Measurements from ENCODE around the gene TCF20. TPM values are rescaled to one million over a fixed set of nuclear protein-coding genes. Genes with fewer than 3 reads are reported as not detected.

TCF20 gene
- 13.3 and 16.9 TPM in 2 replicates for total RNA-seq

DNA sequence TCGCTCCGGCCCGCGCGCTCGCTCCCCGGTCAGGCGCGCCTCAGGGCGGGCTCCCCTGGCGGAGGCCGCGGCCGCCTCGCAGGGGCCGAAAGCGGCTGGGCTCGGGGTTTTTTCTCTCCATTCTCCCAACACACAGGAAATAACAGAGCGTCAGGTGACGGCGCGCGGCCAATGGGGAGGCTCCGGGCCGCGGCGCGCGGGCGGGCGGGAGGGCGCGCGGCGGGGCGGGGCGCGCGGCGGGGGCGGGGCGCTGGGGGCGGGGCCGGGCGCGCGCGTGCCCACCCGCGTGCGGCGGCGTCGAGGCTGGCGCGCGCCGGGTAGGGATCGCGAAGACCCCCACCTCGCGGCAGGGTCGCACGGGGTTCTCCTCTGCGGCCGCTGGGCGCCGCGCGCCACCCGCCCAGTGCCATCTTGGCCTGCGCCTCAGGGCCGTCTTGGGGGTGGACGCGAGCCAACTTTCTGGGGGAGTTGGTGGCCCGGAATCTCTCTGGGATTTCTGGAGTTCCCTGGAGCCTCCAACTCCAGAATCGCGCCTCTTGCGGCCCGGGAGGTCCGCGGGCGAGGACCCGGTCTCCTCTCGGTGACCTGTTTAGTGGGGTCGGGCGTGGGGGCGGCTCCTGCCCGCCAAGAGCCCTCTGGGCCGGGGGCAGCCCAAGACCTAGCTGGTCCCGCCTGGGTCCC, at the start of gene TCF20:
Gene TCF20, minus strand, starts transcription at position 144 of the 681 bp plus-strand sequence. CDS start 55,348 bp downstream, outside the sequence.
- peak; percentile 75 to 86 for DNase-seq (ENCODE audit: low read depth in 2 of 2)

- no peak for DNase-seq (ENCODE audit: low read depth in 2 of 2)
Measured at GRCh38 chr22:42319386-42319785, 48.9 kb upstream of the TCF20 start.

DNA sequence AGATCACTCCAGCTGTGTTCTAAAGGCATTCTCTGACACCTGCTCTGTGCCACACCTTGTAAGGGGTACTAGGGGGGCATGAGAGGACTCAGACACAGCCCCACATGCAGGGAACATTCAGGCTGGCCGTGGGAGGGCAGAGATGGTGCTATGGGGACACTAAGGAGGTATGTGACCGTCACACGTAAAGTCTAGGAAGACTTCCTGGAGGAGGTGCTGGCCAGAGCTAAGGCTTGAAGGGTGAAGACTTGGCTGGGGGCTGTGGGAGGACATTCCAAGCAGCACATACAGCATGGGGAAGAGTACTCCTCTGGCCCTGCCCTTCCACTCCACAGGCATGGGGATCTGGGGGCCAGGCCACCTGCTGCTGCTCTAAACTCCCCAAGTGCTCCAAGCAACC, 48.5 kb upstream of the TCF20 start:
- DNase-seq (ENCODE audit: low read depth in 2 of 2), result no peak

GRCh38 chr22:42317691-42318547, 47.5 kb upstream of the TCF20 start:
- DNase-seq (ENCODE audit: low read depth in 2 of 2), result no peak

DNA sequence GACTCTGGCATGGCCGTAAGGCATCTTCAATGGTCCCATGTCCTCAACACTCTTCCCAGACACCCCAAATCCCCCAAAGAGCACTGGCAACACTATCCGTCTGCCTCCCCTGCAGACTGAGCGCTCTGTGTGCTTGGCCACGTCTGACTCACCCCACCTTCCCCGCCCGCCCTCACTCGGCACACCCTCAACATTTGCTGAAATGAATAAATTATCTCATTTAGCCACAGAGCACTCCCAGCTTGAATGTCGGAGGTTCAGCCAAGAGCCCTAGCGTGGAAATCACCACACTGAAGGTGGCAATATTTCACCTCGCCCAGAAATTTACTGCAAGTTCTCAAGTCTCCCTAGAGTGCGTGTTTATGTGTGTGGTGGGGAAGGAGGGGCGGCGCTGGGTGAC, 46.6 kb upstream of the TCF20 start:
- DNase-seq (ENCODE audit: low read depth in 2 of 2), result no peak

- DNase-seq (ENCODE audit: low read depth in 2 of 2), result no peak
Measured at GRCh38 chr22:42315392-42315756, 44.9 kb upstream of the TCF20 start.

DNA sequence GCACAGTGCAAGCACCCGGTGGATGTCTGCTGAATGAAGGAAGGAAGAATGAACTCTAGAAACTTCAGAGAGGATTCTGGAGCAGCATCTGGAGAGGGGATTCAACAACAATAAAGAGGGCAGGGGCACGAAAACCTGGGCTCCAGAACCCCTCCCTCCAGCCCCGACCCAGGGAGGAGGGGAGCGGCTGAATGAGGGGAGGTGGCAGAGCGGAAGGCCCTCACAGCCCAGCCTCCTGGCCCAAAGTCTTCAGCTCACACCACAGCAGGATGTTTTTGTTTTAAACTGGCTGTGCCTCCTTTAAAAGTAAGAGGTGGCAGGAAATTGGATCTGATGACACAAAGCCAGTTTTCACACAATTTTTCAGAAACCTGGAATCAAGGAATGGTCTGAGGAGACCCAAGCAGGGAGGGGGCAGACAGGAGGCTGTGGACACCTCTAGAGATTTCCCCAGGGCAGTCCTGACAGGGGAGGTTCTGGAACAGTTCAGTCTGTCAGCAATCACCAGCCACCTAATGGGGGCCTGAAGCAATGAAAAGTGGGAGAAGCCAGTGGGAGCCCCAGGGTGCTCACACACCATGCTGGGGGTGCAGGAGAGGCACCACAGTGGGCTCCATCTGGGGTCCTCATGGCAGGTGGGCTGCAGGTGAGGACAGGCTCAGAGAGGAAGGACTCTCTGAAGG, 44.4 kb upstream of the TCF20 start:
- DNase-seq (ENCODE audit: low read depth in 2 of 2), result no peak

DNA sequence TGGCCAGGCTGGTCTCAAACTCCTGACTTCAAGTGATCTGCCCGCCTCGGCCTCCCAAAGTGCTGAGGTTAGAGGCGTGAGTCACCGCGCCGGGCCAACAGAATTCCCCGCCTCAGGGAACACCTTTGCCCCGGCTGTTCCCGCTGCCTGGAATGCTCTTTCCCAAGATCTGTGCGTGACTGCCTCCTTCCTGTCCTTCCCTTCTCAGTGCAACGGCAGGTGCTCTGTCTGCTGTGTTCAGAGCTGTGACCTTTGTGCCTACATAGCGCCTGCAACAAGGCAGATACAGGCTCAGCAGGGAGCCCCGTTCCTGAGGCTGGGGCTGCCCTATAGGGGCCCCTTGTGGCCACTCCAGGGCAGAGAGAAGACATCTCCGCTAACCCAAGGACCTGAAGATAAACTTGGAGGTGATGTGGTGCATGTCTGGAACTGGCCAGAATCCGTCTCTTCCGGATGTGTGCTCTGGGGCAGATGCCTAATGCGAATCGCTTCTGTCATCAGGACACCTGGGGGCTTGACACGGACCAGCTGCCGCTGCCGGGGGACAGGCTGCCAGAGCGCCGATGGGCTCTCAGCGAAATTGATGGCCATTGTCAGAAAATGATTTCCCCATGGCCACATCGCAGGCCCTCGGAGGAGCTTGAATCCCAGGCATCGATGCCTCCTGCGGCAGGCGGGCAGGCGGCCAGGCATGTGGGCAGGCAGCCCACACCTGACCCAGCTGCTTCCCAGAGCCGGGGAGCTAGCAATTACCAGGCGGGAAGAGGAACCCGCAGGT, 43.5 kb upstream of the TCF20 start:
- DNase-seq (ENCODE audit: low read depth in 2 of 2), result peak; percentile 24 to 28

GRCh38 chr22:42313204-42313603, 42.8 kb upstream of the TCF20 start:
- DNase-seq (ENCODE audit: low read depth in 2 of 2), result no peak

GRCh38 chr22:42310291-42311015, 40.0 kb upstream of the TCF20 start:
- DNase-seq (ENCODE audit: low read depth in 2 of 2), result peak in 1 of 2 donors; percentile 7

DNA sequence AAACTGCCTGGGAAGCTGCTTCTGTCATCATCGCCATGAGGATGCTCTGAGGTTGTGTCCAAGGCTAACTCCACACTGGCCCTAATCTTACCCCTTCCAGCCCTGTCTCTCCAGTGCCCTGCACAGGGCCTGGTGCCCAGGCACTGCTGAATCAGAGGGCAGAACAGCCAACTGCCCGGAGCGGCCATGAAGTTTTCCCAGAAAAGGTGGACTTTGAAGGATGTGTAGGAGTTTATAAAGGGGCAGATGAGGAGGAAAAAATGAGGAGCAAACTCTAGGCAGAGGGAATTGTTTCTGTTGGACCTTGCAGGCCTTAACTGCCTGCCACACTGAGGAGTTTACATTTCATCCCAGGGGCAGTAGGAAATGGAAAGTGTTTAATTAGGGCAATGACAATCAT, 39.4 kb upstream of the TCF20 start:
- no peak for DNase-seq (ENCODE audit: low read depth in 2 of 2)

GRCh38 chr22:42308892-42309468, 38.5 kb upstream of the TCF20 start:
- DNase-seq (ENCODE audit: low read depth in 2 of 2), result no peak

- no peak for DNase-seq (ENCODE audit: low read depth in 2 of 2)
Measured at GRCh38 chr22:42307806-42308563, 37.5 kb upstream of the TCF20 start.

- DNase-seq (ENCODE audit: low read depth in 2 of 2), result no peak
Measured at GRCh38 chr22:42306010-42306409, 35.6 kb upstream of the TCF20 start.

GRCh38 chr22:42304324-42304790, 33.9 kb upstream of the TCF20 start:
- DNase-seq (ENCODE audit: low read depth in 2 of 2), result no peak

- DNase-seq (ENCODE audit: low read depth in 2 of 2), result no peak
Measured at GRCh38 chr22:42303396-42304323, 33.2 kb upstream of the TCF20 start.

GRCh38 chr22:42301742-42302102, 31.3 kb upstream of the TCF20 start:
- DNase-seq (ENCODE audit: low read depth in 2 of 2), result no peak

- DNase-seq (ENCODE audit: low read depth in 2 of 2), result no peak
Measured at GRCh38 chr22:42301077-42301741, 30.8 kb upstream of the TCF20 start.

Data from lung microvascular endothelial cell (primary cell).